ENCODE measurements around the gene INAFM1.

INAFM1 gene

GRCh38 chr19:47257411-47258169 is 17.1 kb upstream of the INAFM1 start (continued):
- TF ChIP-seq ZNF518A (tag by site-specific recombination; conservative IDR thresholded peaks at IDR 0.05; ENCODE audit: low read depth): no peak
- peak; percentile 14; the same call in 1 of the 2 replicates for TF ChIP-seq EGR2 (tag by site-specific recombination; IDR thresholded peaks at IDR 0.05; ENCODE audit: low read depth)
- peak; percentile 65 for TF ChIP-seq ZNF449 (tag by site-specific recombination; IDR thresholded peaks at IDR 0.05)
- no peak for TF ChIP-seq ZNF266 (tag by site-specific recombination; IDR thresholded peaks at IDR 0.05; ENCODE audit: low read depth)
- TF ChIP-seq ZNF549 (tag by site-specific recombination; IDR thresholded peaks at IDR 0.05): no peak
- TF ChIP-seq ZNF211 (tag by site-specific recombination; IDR thresholded peaks at IDR 0.05; ENCODE audit: low read depth): no peak
- TF ChIP-seq ZNF362 (tag by site-specific recombination; IDR thresholded peaks at IDR 0.05): peak; percentile 85
- TF ChIP-seq ZBTB26 (tag by site-specific recombination; optimal IDR thresholded peaks at IDR 0.05): peak; percentile 42
- no peak for TF ChIP-seq ZNF423 (tag by site-specific recombination; IDR thresholded peaks at IDR 0.05)
- TF ChIP-seq GLIS2 (tag by site-specific recombination; IDR thresholded peaks at IDR 0.05): no peak; the same call in 1 of the 2 replicates
- no peak for TF ChIP-seq ZNF670 (tag by site-specific recombination; IDR thresholded peaks at IDR 0.05; ENCODE audit: low read depth)
- 0 out of 2 replicates have a peak, but pooled peaks have one; percentile 26 for TF ChIP-seq ZBTB17 (tag by site-specific recombination; IDR thresholded peaks at IDR 0.05)
- TF ChIP-seq ZBTB48 (tag by site-specific recombination; IDR thresholded peaks at IDR 0.05): peak; percentile 84
- 0 out of 2 replicates have a peak, but pooled peaks have one; percentile 36 for TF ChIP-seq SP7 (tag by site-specific recombination; IDR thresholded peaks at IDR 0.05)
- no peak for TF ChIP-seq ZNF292 (tag by site-specific recombination; IDR thresholded peaks at IDR 0.05; ENCODE audit: borderline replicate concordance, low read depth)
- peak; percentile 94 for TF ChIP-seq ZBTB6 (tag by site-specific recombination; IDR thresholded peaks at IDR 0.05)
- TF ChIP-seq ZNF626 (tag by site-specific recombination; IDR thresholded peaks at IDR 0.05): no peak
- no peak for TF ChIP-seq ZNF16 (tag by site-specific recombination; IDR thresholded peaks at IDR 0.05; ENCODE audit: low read depth)
- no peak for TF ChIP-seq ZNF580 (tag by site-specific recombination; IDR thresholded peaks at IDR 0.05)
- no peak for TF ChIP-seq ZNF558 (tag by site-specific recombination; IDR thresholded peaks at IDR 0.05)
- TF ChIP-seq ZNF416 (tag by site-specific recombination; IDR thresholded peaks at IDR 0.05): no peak
- TF ChIP-seq ZNF121 (tag by site-specific recombination; IDR thresholded peaks at IDR 0.05): peak; percentile 77
- TF ChIP-seq ZNF561 (tag by site-specific recombination; IDR thresholded peaks at IDR 0.05; ENCODE audit: borderline replicate concordance): peak; percentile 56; the same call in 1 of the 2 replicates
- no peak for TF ChIP-seq ELK4 (IDR thresholded peaks at IDR 0.05; ENCODE audit: borderline replicate concordance, low read depth, low read length)
- no peak for TF ChIP-seq ZNF221 (tag by site-specific recombination; IDR thresholded peaks at IDR 0.05; ENCODE audit: borderline replicate concordance)
- TF ChIP-seq ZBTB20 (tag by site-specific recombination; IDR thresholded peaks at IDR 0.05): peak; percentile 88
- peak; percentile 91 for TF ChIP-seq IKZF3 (tag by site-specific recombination; IDR thresholded peaks at IDR 0.05)
- TF ChIP-seq ZNF585B (tag by site-specific recombination; IDR thresholded peaks at IDR 0.05): peak; percentile 42; the same call in 1 of the 2 replicates
